ENCODE measurements around the gene UBL7. TPM values are rescaled to one million over a fixed set of nuclear protein-coding genes. Genes with fewer than 3 reads are reported as not detected.

Gene UBL7
- polyA plus RNA-seq, 3 donors: 43.4 to 103 (median 95.1) TPM

DNA sequence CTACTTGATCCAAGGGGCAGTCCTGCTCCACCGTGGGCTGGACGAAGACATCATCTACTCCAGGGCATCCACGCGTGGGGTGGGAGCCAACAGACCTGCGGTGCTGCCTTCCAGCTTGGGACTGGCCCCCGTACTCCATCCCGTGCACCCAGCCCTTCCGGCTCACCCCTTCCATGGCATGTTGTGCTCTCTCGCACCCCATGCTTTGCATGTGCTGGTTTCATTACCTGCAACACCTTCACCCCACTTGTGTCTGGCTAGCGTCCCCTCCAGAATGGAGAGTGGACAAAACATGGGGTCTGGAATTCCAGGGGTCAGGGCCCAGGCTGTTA lies 57.4 kb downstream of the UBL7 start:
- no peaks in the 10 kb centered on the region for H3K79me2 ChIP-seq (ENCODE audit: insufficient read depth, low read length)
- H3K27ac ChIP-seq (ENCODE audit: low read depth in 1 of 2, low read length in 2 of 2): no peak overlapping the region
- no peak for DNase-seq
- H3K9me3 ChIP-seq (replicated peaks in 1 of 2; ENCODE audit: control insufficient read depth in 1 of 2, insufficient read depth in 1 of 2, low read length in 2 of 2): no peaks in the 10 kb centered on the region
- no peaks in the 10 kb centered on the region for H3K27me3 ChIP-seq (ENCODE audit: control insufficient read depth in 2 of 2, insufficient read depth in 2 of 2, low read length in 2 of 2)
- H2AFZ ChIP-seq (ENCODE audit: insufficient read depth, low read depth, low read length, poor library complexity, severe bottlenecking): no peak overlapping the region
- peaks cover 27% of the 10 kb centered on the region for H3K4me1 Mint-ChIP-seq
- peaks cover 21 to 26% of the 10 kb centered on the region in 2 donors for H3K4me1 ChIP-seq (ENCODE audit: control insufficient read depth in 1 of 2, insufficient read depth in 2 of 2, low read length in 2 of 2)
- TF ChIP-seq, protein P1, sequence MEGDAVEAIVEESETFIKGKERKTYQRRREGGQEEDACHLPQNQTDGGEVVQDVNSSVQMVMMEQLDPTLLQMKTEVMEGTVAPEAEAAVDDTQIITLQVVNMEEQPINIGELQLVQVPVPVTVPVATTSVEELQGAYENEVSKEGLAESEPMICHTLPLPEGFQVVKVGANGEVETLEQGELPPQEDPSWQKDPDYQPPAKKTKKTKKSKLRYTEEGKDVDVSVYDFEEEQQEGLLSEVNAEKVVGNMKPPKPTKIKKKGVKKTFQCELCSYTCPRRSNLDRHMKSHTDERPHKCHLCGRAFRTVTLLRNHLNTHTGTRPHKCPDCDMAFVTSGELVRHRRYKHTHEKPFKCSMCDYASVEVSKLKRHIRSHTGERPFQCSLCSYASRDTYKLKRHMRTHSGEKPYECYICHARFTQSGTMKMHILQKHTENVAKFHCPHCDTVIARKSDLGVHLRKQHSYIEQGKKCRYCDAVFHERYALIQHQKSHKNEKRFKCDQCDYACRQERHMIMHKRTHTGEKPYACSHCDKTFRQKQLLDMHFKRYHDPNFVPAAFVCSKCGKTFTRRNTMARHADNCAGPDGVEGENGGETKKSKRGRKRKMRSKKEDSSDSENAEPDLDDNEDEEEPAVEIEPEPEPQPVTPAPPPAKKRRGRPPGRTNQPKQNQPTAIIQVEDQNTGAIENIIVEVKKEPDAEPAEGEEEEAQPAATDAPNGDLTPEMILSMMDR (IDR thresholded peaks at IDR 0.05): no peak
- peak overlapping the region in 2 of 7 donors; percentile 40 to 54 for H3K27ac Mint-ChIP-seq
- H4K20me1 ChIP-seq (ENCODE audit: insufficient read depth, low read length): no peaks in the 10 kb centered on the region
- intact Hi-C loops (cut with micrococcal nuclease): no loop called here
- H3K4me2 ChIP-seq (replicated peaks; ENCODE audit: extremely low read depth, low read length, poor library complexity, severe bottlenecking): peak overlapping the region; percentile 0
- H3K36me3 Mint-ChIP-seq: no peaks in the 10 kb centered on the region
- no peaks in the 10 kb centered on the region for H3K36me3 ChIP-seq (replicated peaks in 1 of 2; ENCODE audit: control insufficient read depth in 1 of 2, insufficient read depth in 2 of 2, low read length in 2 of 2)
- no peak overlapping the region for H3K9ac ChIP-seq (ENCODE audit: insufficient read depth, low read length, poor library complexity, severe bottlenecking)
- peak overlapping the region in 1 of 2 donors; percentile 59 for H3K4me3 Mint-ChIP-seq
- no peak overlapping the region for H3K4me3 ChIP-seq (replicated peaks in 1 of 3; ENCODE audit: low read depth in 2 of 3, low read length in 3 of 3)
- H3K9me3 Mint-ChIP-seq: peaks cover 0 to 2% (median 0%) of the 10 kb centered on the region in 7 donors
- 91% methylated on average over 10 of the region's 10 CpGs for WGBS (ENCODE audit: insufficient coverage)
- peaks cover 10 to 19% (median 16%) of the 10 kb centered on the region in 3 donors for H3K27me3 Mint-ChIP-seq (ENCODE audit: low read depth in 3 of 3)

DNA sequence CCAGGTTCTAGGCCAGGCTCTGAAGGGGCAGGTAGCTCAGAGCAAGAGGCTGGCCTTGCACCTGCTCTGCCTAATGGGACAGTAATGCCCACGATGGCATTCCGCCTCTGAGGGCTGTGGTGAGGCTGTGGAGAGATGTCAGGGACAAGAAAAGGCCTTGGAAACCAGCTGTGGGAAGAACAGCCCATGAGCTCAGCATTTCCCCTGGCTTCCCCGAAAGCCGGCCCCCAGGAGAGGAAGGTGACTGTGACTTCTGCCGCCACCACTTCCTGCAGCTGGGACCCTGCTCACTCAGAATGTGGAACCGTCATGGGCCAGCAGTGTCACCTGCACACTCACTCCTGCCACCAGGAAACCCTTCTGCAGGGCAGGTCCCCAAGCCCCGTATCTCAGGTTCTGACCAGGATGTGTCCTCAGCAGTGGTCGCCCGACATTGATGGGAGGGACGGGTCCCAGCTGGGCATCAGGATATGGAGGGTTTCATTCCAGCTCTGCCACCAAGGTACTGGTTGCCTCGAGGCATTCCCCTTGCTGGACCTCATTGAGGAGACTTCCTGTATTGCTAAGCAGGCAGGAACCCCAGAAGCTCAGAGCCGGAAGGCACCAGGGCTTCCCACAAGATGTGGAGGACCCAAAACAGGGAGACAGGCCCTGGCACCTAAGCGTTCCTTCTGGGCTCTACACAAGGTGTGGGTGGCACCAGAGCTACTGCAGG lies 57.9 kb downstream of the UBL7 start:
- Histone ChIP-seq H3K36me3 (replicated peaks in 1 of 2; ENCODE audit: control insufficient read depth in 1 of 2, insufficient read depth in 2 of 2, low read length in 2 of 2) (no peaks in the 10 kb centered on the region), H4K20me1 (ENCODE audit: insufficient read depth, low read length) (no peaks in the 10 kb centered on the region), H2AFZ (ENCODE audit: insufficient read depth, low read depth, low read length, poor library complexity, severe bottlenecking) (peak overlapping the region; percentile 20), H3K4me1 (ENCODE audit: control insufficient read depth in 1 of 2, insufficient read depth in 2 of 2, low read length in 2 of 2) (peaks cover 21 to 29% of the 10 kb centered on the region in 2 donors), H3K4me2 (replicated peaks; ENCODE audit: extremely low read depth, low read length, poor library complexity, severe bottlenecking) (no peak overlapping the region), H3K4me3 (replicated peaks in 1 of 3; ENCODE audit: low read depth in 2 of 3, low read length in 3 of 3) (peak overlapping the region in 1 of 3 experiments; percentile 10), H3K9me3 (replicated peaks in 1 of 2; ENCODE audit: control insufficient read depth in 1 of 2, insufficient read depth in 1 of 2, low read length in 2 of 2) (no peaks in the 10 kb centered on the region), H3K9ac (ENCODE audit: insufficient read depth, low read length, poor library complexity, severe bottlenecking) (no peak overlapping the region), H3K27ac (ENCODE audit: low read depth in 1 of 2, low read length in 2 of 2) (no peak overlapping the region), H3K27me3 (ENCODE audit: control insufficient read depth in 2 of 2, insufficient read depth in 2 of 2, low read length in 2 of 2) (no peaks in the 10 kb centered on the region), H3K79me2 (ENCODE audit: insufficient read depth, low read length) (no peaks in the 10 kb centered on the region)
- Mint-ChIP-seq H3K27ac (peak overlapping the region in 1 of 7 donors; percentile 37), H3K36me3 (no peaks in the 10 kb centered on the region), H3K4me3 (peak overlapping the region in 1 of 2 donors; percentile 59), H3K4me1 (peaks cover 29% of the 10 kb centered on the region), H3K9me3 (peaks cover 0 to 2% (median 0%) of the 10 kb centered on the region in 7 donors), H3K27me3 (ENCODE audit: low read depth in 3 of 3) (peaks cover 10 to 18% (median 16%) of the 10 kb centered on the region in 3 donors)
- DNase-seq: peak; percentile 31 to 66 (median 33)
- WGBS (ENCODE audit: insufficient coverage): under 1% methylated on average over 13 of the region's 13 CpGs
- intact Hi-C loops (cut with micrococcal nuclease): no loop called here
- TF ChIP-seq, protein P1 (IDR thresholded peaks at IDR 0.05): no peak
